Caki2 (cell line): Measurements from ENCODE around the gene ZMYM4. TPM values are rescaled to one million over a fixed set of nuclear protein-coding genes. Genes with fewer than 3 reads are reported as not detected.

Experiments
- DNase-seq: peaks from one replicate; pipeline ENCODE4 v3.0.0-alpha.2; 2015; ENCODE audit warnings: low read depth
- in situ Hi-C: cut with HindIII; loops from 2 replicates; pipeline ENCODE4 v1.10.0; 2016; ENCODE audit warnings: low sequenced_read_pairs, low pct_unique_long_range_greater_than_20kb, mixed read lengths
- total RNA-seq: library from RNA; depleted of rRNA; stranded (reverse); fragments of >200 nt; shearing (Covaris generic); gene quantifications from 2 replicates; pipeline ENCODE4 v1.2.3, GENCODE V29; 2014; ENCODE audit warnings: low replicate concordance

ZMYM4 gene
- total RNA-seq, 1 experiment from 2014 or later = 9.7 TPM

- DNase-seq = peak; percentile 12
- in situ Hi-C loops = no loop called here
Observed at GRCh38 chr1:35269201-35269988, 886 bp downstream of the ZMYM4 start.

DNA sequence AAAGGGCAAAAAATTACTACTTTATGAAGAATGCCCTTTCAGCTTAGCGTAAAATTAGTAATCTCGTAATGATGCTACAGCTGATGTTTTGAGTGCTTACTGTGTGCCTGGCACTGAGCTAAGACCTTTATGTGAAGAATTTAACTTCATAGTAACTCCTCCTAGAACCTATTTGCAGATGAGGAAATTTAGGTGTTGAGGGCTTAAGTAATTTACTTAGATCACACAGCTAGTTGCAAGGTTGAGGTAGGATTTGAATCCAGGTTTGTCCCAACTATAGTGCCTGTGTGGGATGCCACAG, 1.4 kb downstream of the ZMYM4 start:
- DNase-seq = no peak
- in situ Hi-C loops = no loop called here

GRCh38 chr1:35270836-35271235, 2.3 kb downstream of the ZMYM4 start:
- DNase-seq = no peak
- in situ Hi-C loops = no loop called here

DNA sequence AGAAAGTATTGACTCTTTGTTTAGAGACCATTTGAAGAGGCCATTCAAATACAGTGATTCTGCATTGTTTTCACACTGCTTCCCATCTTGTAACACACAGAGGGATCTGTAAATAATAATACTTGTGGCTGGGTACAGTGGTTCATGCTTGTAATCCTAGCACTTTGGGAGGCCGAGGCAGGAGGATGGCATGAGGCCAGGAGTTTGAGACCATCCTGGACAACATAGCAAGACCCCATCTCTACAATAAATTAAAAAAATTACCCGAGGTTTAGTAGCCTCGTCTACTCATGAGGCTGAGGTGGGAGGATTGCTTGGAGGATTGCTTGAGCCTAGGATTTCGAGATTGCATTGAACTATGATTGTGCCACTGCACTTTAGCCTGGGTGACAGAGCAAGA, 5.7 kb downstream of the ZMYM4 start:
- DNase-seq = no peak
- in situ Hi-C loops = no loop called here

- in situ Hi-C loops = no loop called here
Observed at GRCh38 chr1:35278886-35279554, 10.5 kb downstream of the ZMYM4 start.

DNA sequence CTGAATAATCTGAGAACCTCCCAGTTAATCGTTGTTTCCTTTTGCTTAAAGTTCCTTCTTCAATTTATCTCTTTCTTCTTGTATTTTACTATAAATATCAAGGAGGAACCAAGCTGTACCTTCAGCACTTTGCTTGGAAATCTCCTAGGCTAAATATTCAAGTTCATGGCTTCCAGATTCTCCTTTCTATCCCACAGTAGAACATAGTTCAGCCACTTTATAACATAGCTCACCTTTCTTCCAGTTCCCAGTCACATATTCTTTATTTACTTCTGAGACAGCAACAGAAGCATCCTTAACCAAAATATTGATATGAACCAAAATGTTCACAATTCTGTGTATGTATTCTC, 11.0 kb downstream of the ZMYM4 start:
- no peak for DNase-seq
- in situ Hi-C loops = no loop called here

More at GRCh38 chr1:35278886-35279554, 10.5 kb downstream of the ZMYM4 start:
- no peak for DNase-seq

DNA sequence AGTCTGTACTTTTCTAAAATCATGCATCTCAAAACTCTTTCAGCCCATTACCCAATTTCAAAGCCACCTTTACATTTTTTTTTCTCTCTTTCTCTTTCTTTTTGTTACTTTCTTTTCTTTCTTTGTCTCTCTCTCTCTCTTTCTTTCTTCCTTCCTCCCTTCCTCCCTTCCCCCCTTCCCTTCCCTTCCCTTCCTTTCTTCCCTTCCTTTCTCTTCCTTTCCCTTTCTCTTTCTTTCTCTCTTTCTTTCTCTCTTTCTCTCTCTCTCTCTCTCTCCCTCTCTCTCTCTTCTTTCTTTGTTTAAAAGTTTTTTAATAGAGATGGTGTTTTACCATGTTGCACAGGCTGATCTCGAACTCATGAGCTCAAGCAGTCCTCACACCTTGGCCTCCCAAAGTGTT, 11.5 kb downstream of the ZMYM4 start:
- DNase-seq = no peak
- in situ Hi-C loops = no loop called here

DNA sequence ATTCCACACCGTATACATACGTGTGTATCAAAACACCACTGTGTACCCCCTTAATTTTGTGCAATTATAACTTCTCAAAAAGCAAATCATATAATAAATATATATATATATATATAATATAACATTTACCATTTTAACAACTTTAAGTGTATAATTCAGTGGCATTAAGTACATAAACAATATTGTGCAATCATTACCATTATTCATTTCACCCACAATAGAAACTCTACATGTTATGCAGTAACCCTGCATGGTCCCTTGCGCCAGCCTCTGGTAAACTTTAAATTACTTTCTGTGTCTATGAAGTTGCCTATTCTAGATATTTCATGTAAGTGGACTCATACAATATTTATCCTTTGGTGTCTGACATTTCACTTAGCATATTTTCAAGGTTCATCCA, 13.1 kb downstream of the ZMYM4 start:
- no peak for DNase-seq
- in situ Hi-C loops = no loop called here

- no peak for DNase-seq
- in situ Hi-C loops = no loop called here
Observed at GRCh38 chr1:35282172-35282571, 13.7 kb downstream of the ZMYM4 start.

GRCh38 chr1:35284852-35285251, 16.3 kb downstream of the ZMYM4 start:
- no peak for DNase-seq
- in situ Hi-C loops = no loop called here

DNA sequence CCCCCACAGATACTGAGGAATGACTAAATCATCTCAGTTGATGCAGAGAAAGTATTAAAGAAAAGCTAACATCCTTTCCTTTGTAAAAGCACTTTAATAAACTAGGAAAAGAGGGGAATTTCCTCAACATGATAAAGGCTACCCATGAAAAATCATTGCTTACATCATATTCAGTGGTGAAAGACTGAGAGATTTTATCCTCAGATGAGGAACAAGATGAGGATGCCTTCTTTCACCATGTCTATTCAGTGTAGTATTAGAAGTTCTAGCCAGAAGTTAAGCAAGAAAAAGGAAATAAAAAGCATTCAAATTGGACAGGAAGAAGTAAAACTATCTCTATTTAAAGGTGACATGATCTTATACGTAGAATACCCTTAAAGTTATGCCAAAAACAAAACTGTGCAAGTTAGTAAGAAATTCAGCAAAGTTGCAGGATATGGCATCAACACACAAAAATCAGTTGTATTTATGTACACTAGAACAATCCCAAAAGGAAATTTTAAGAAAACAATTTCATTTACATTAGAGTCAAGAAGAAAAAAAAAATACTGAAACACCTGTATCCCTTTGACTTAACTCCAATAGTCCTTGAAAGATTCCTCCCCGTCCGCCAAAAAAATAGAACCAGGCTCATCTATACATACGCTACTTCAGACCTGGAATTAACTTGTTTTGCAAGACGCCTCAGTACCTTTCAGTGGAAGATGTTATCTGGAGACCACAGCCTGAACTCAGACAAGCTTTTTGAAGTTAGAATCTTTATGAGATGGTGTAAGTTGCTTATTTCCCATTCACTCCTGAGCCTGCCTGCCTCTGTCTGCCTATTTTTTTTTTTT, 17.5 kb downstream of the ZMYM4 start:
- in situ Hi-C loops = no loop called here
- no peak for DNase-seq

DNA sequence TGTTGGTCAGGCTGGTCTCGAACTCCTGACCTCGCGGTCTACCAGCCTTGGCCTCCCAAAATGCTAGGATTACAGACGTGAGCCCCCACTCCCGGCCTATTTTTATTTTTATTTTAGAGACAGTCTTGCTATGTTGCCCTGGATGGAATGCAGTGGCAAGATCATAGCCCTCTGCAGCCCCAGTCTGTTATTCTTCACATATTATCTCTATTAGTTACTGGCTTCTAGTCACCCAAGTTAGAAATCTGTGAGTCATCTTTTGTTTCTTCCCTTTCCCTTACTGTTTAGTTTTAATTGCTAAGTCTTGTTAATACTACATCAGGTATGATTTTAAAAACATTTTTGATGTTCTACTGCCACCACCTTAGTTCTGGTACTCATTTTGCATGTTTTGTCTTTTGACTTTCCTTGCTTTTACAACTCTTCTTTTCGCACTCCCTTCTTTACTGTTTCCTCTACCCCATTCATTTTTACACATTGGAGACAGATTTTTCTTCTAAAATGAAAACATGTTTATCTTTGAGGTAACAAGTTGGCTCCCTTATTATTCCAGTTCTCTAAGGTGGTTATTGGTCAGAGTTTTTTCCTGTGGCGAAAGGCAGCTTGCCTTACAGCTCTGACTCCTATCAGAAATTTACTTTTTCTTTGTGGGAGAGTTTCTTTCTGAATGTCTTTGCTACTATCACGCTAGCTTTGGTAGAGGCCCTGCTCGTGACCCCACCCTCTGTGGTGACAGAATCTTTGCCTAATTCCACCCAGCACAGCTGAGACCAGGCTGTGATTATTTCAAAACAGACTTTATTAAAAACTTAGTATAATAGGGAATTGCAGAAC, 19.5 kb downstream of the ZMYM4 start:
- in situ Hi-C loops = no loop called here
- peak; percentile 69 for DNase-seq

GRCh38 chr1:35288761-35289160, 20.3 kb downstream of the ZMYM4 start:
- in situ Hi-C loops = no loop called here
- DNase-seq = peak; percentile 59

- no peak for DNase-seq
- in situ Hi-C loops = no loop called here
Observed at GRCh38 chr1:35290452-35290851, 21.9 kb downstream of the ZMYM4 start.

- in situ Hi-C loops = no loop called here
- no peak for DNase-seq
Observed at GRCh38 chr1:35294809-35295208, 26.3 kb downstream of the ZMYM4 start.

DNA sequence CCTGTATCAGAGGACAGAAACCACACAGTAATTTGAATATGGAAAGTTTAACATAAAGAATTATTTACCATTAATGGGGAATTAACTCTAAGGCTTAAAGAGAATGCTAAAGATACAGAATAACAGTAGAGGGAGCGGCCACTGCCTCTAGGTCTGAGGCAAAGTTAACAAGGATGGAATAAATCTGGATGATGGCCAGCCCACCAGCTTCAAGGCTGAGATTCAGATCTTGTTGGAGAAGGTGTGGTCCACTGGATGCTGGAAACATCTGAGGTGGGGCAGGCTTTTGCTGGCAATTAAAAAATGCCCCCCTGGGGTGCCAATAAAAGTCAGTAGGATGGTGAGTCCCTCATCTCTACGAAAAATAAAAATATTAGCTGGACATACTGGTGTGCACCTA, 29.4 kb downstream of the ZMYM4 start:
- in situ Hi-C loops = no loop called here
- DNase-seq = no peak

GRCh38 chr1:35298464-35298863, 30.0 kb downstream of the ZMYM4 start:
- peak; percentile 39 for DNase-seq
- in situ Hi-C loops = no loop called here

- in situ Hi-C loops = no loop called here
- no peak for DNase-seq
Observed at GRCh38 chr1:35300376-35300775, 31.9 kb downstream of the ZMYM4 start.
